ENCODE measurements around the gene KCNQ1.

Gene KCNQ1

GRCh38 chr11:2709429-2709828 is 264.6 kb downstream of the KCNQ1 start:
- 87 to 97% methylated on average over 6 to 8 of the region's 8 CpGs for WGBS, 2 experiments (ENCODE audit: insufficient coverage in 2 of 2)

GRCh38 chr11:2711161-2711560 is 266.4 kb downstream of the KCNQ1 start:
- H3K4me3 ChIP-seq (ENCODE audit: extremely low read depth, insufficient read depth, low read length, poor library complexity, severe bottlenecking), result no peak overlapping the region
- H3K36me3 ChIP-seq (ENCODE audit: control insufficient read depth, insufficient read depth, low read length), result no peaks in the 10 kb centered on the region
- peaks cover 18% of the 10 kb centered on the region for H3K9me3 ChIP-seq (ENCODE audit: control insufficient read depth, low read length)
- 90 to 97% methylated on average over 3 to 4 of the region's 6 CpGs for WGBS, 2 experiments (ENCODE audit: insufficient coverage in 2 of 2)
- H3K4me1 ChIP-seq (ENCODE audit: control insufficient read depth, insufficient read depth, low read length, poor library complexity, severe bottlenecking), result no peaks in the 10 kb centered on the region
- no peak overlapping the region for H3K27ac ChIP-seq (ENCODE audit: low read depth, low read length, severe bottlenecking)

More at GRCh38 chr11:2709429-2709828, 264.6 kb downstream of the KCNQ1 start:
- no peaks in the 10 kb centered on the region for H3K4me1 ChIP-seq (ENCODE audit: control insufficient read depth, insufficient read depth, low read length, poor library complexity, severe bottlenecking)
- no peaks in the 10 kb centered on the region for H3K36me3 ChIP-seq (ENCODE audit: control insufficient read depth, insufficient read depth, low read length)
- peak overlapping the region; percentile 57 for H3K27ac ChIP-seq (ENCODE audit: low read depth, low read length, severe bottlenecking)
- H3K9me3 ChIP-seq (ENCODE audit: control insufficient read depth, low read length), result peaks cover 19% of the 10 kb centered on the region
- no peak overlapping the region for H3K4me3 ChIP-seq (ENCODE audit: extremely low read depth, insufficient read depth, low read length, poor library complexity, severe bottlenecking)

- H3K4me3 ChIP-seq (ENCODE audit: extremely low read depth, insufficient read depth, low read length, poor library complexity, severe bottlenecking), result no peak overlapping the region
- peaks cover 10% of the 10 kb centered on the region for H3K9me3 ChIP-seq (ENCODE audit: control insufficient read depth, low read length)
- WGBS, 2 experiments (ENCODE audit: insufficient coverage in 2 of 2), result 89 to 91% methylated on average over 6 to 8 of the region's 12 CpGs
Measured at GRCh38 chr11:2713094-2713493, 268.3 kb downstream of the KCNQ1 start.

GRCh38 chr11:2713661-2714462 is 269.1 kb downstream of the KCNQ1 start:
- 92 to 94% methylated on average over 17 to 21 of the region's 26 CpGs for WGBS, 2 experiments (ENCODE audit: insufficient coverage in 2 of 2)
- Histone ChIP-seq H3K4me3 (ENCODE audit: extremely low read depth, insufficient read depth, low read length, poor library complexity, severe bottlenecking) (no peak overlapping the region), H3K27ac (ENCODE audit: low read depth, low read length, severe bottlenecking) (no peak overlapping the region), H3K36me3 (ENCODE audit: control insufficient read depth, insufficient read depth, low read length) (no peaks in the 10 kb centered on the region), H3K4me1 (ENCODE audit: control insufficient read depth, insufficient read depth, low read length, poor library complexity, severe bottlenecking) (no peaks in the 10 kb centered on the region), H3K9me3 (ENCODE audit: control insufficient read depth, low read length) (peaks cover 10% of the 10 kb centered on the region)

More at GRCh38 chr11:2713094-2713493, 268.3 kb downstream of the KCNQ1 start:
- no peaks in the 10 kb centered on the region for H3K36me3 ChIP-seq (ENCODE audit: control insufficient read depth, insufficient read depth, low read length)
- H3K27ac ChIP-seq (ENCODE audit: low read depth, low read length, severe bottlenecking), result no peak overlapping the region
- H3K4me1 ChIP-seq (ENCODE audit: control insufficient read depth, insufficient read depth, low read length, poor library complexity, severe bottlenecking), result no peaks in the 10 kb centered on the region

GRCh38 chr11:2714463-2714800 is 269.6 kb downstream of the KCNQ1 start:
- Histone ChIP-seq H3K27ac (ENCODE audit: low read depth, low read length, severe bottlenecking) (no peak overlapping the region), H3K4me3 (ENCODE audit: extremely low read depth, insufficient read depth, low read length, poor library complexity, severe bottlenecking) (no peak overlapping the region), H3K36me3 (ENCODE audit: control insufficient read depth, insufficient read depth, low read length) (no peaks in the 10 kb centered on the region), H3K9me3 (ENCODE audit: control insufficient read depth, low read length) (peaks cover 10% of the 10 kb centered on the region), H3K4me1 (ENCODE audit: control insufficient read depth, insufficient read depth, low read length, poor library complexity, severe bottlenecking) (no peaks in the 10 kb centered on the region)
- WGBS, 2 experiments (ENCODE audit: insufficient coverage in 2 of 2), result 95 to 96% methylated on average over 7 to 8 of the region's 9 CpGs

GRCh38 chr11:2714871-2715270 is 270.1 kb downstream of the KCNQ1 start:
- peaks cover 10% of the 10 kb centered on the region for H3K9me3 ChIP-seq (ENCODE audit: control insufficient read depth, low read length)
- H3K4me1 ChIP-seq (ENCODE audit: control insufficient read depth, insufficient read depth, low read length, poor library complexity, severe bottlenecking), result no peaks in the 10 kb centered on the region
- no peak overlapping the region for H3K27ac ChIP-seq (ENCODE audit: low read depth, low read length, severe bottlenecking)
- WGBS, 2 experiments (ENCODE audit: insufficient coverage in 2 of 2), result 92 to 94% methylated on average over 2 to 6 of the region's 7 CpGs
- H3K4me3 ChIP-seq (ENCODE audit: extremely low read depth, insufficient read depth, low read length, poor library complexity, severe bottlenecking), result no peak overlapping the region
- no peaks in the 10 kb centered on the region for H3K36me3 ChIP-seq (ENCODE audit: control insufficient read depth, insufficient read depth, low read length)

GRCh38 chr11:2715716-2716350 is 271.0 kb downstream of the KCNQ1 start:
- 92% methylated on average over 12 to 15 of the region's 15 CpGs for whole genome bisulfite sequencing, 2 experiments (ENCODE audit: insufficient coverage in 2 of 2)
- H3K9me3 ChIP-seq (ENCODE audit: control insufficient read depth, low read length), result peaks cover 4% of the 10 kb centered on the region
- no peaks in the 10 kb centered on the region for H3K4me1 ChIP-seq (ENCODE audit: control insufficient read depth, insufficient read depth, low read length, poor library complexity, severe bottlenecking)
- H3K4me3 ChIP-seq (ENCODE audit: extremely low read depth, insufficient read depth, low read length, poor library complexity, severe bottlenecking), result no peak overlapping the region
- H3K27ac ChIP-seq (ENCODE audit: low read depth, low read length, severe bottlenecking), result no peak overlapping the region
- H3K36me3 ChIP-seq (ENCODE audit: control insufficient read depth, insufficient read depth, low read length), result no peaks in the 10 kb centered on the region

- no peak overlapping the region for H3K27ac ChIP-seq (ENCODE audit: low read depth, low read length, severe bottlenecking)
- 92 to 96% methylated on average over 12 to 14 of the region's 14 CpGs for WGBS, 2 experiments (ENCODE audit: insufficient coverage in 2 of 2)
- H3K9me3 ChIP-seq (ENCODE audit: control insufficient read depth, low read length), result no peaks in the 10 kb centered on the region
Measured at GRCh38 chr11:2716376-2717095, 271.7 kb downstream of the KCNQ1 start.

GRCh38 chr11:2717561-2718325 is 272.9 kb downstream of the KCNQ1 start:
- WGBS, 2 experiments (ENCODE audit: insufficient coverage in 2 of 2), result 82 to 96% methylated on average over 15 to 19 of the region's 22 CpGs
- no peaks in the 10 kb centered on the region for H3K9me3 ChIP-seq (ENCODE audit: control insufficient read depth, low read length)
- no peak overlapping the region for H3K4me3 ChIP-seq (ENCODE audit: extremely low read depth, insufficient read depth, low read length, poor library complexity, severe bottlenecking)
- H3K27ac ChIP-seq (ENCODE audit: low read depth, low read length, severe bottlenecking), result no peak overlapping the region
- H3K36me3 ChIP-seq (ENCODE audit: control insufficient read depth, insufficient read depth, low read length), result no peaks in the 10 kb centered on the region
- H3K4me1 ChIP-seq (ENCODE audit: control insufficient read depth, insufficient read depth, low read length, poor library complexity, severe bottlenecking), result no peaks in the 10 kb centered on the region

More at GRCh38 chr11:2716376-2717095, 271.7 kb downstream of the KCNQ1 start:
- no peak overlapping the region for H3K4me3 ChIP-seq (ENCODE audit: extremely low read depth, insufficient read depth, low read length, poor library complexity, severe bottlenecking)
- no peaks in the 10 kb centered on the region for H3K36me3 ChIP-seq (ENCODE audit: control insufficient read depth, insufficient read depth, low read length)
- no peaks in the 10 kb centered on the region for H3K4me1 ChIP-seq (ENCODE audit: control insufficient read depth, insufficient read depth, low read length, poor library complexity, severe bottlenecking)

GRCh38 chr11:2718817-2719438 is 274.1 kb downstream of the KCNQ1 start:
- H3K27ac ChIP-seq (ENCODE audit: low read depth, low read length, severe bottlenecking), result no peak overlapping the region
- no peaks in the 10 kb centered on the region for H3K9me3 ChIP-seq (ENCODE audit: control insufficient read depth, low read length)
- H3K4me1 ChIP-seq (ENCODE audit: control insufficient read depth, insufficient read depth, low read length, poor library complexity, severe bottlenecking), result no peaks in the 10 kb centered on the region
- no peaks in the 10 kb centered on the region for H3K36me3 ChIP-seq (ENCODE audit: control insufficient read depth, insufficient read depth, low read length)
- 58 to 72% methylated on average over 7 to 8 of the region's 11 CpGs for WGBS, 2 experiments (ENCODE audit: insufficient coverage in 2 of 2)
- H3K4me3 ChIP-seq (ENCODE audit: extremely low read depth, insufficient read depth, low read length, poor library complexity, severe bottlenecking), result no peak overlapping the region

Data from mesodermal cell (in vitro differentiated cells).